C4-2B (cell line): ENCODE measurements around the gene MFSD6L.

Experiments used
- ZFX ChIP-seq: fragments of 450-650 bp; IDR thresholded peaks from 2 replicates; pipeline ENCODE4 v1.6.1; 2017
- TF ChIP-seq, protein P1 (sequence below): fragments of 450-650 bp; conservative IDR thresholded peaks from 2 replicates; pipeline ENCODE4 v1.5.1; 2017; ENCODE audit warnings: mild to moderate bottlenecking

GRCh38 chr17:8822401-8823035, 23.4 kb upstream of the MFSD6L start:
- TF ChIP-seq, protein P1, sequence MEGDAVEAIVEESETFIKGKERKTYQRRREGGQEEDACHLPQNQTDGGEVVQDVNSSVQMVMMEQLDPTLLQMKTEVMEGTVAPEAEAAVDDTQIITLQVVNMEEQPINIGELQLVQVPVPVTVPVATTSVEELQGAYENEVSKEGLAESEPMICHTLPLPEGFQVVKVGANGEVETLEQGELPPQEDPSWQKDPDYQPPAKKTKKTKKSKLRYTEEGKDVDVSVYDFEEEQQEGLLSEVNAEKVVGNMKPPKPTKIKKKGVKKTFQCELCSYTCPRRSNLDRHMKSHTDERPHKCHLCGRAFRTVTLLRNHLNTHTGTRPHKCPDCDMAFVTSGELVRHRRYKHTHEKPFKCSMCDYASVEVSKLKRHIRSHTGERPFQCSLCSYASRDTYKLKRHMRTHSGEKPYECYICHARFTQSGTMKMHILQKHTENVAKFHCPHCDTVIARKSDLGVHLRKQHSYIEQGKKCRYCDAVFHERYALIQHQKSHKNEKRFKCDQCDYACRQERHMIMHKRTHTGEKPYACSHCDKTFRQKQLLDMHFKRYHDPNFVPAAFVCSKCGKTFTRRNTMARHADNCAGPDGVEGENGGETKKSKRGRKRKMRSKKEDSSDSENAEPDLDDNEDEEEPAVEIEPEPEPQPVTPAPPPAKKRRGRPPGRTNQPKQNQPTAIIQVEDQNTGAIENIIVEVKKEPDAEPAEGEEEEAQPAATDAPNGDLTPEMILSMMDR, result no peak
- TF ChIP-seq ZFX, result no peak
